GM19324 (cell line): ENCODE measurements around the gene MYCN.

Experiments
- ATAC-seq: cut with Tn5 transposase; IDR thresholded peaks from one replicate; pipeline ENCODE4 v1.9.1; 2021; ENCODE audit warnings: mild to moderate bottlenecking, moderate library complexity; ENCODE audit not compliant: unreplicated experiment, low FRiP score

MYCN gene

GRCh38 chr2:15992457-15993231, 52.3 kb downstream of the MYCN start:
- ATAC-seq: no peak

- no peak for ATAC-seq
Observed at GRCh38 chr2:15993232-15993610, 52.9 kb downstream of the MYCN start.

GRCh38 chr2:15993666-15994065, 53.3 kb downstream of the MYCN start:
- ATAC-seq: no peak

- ATAC-seq: no peak
Observed at GRCh38 chr2:15995603-15996002, 55.3 kb downstream of the MYCN start.
